ENCODE measurements around the gene C1orf53. TPM values are rescaled to one million over a fixed set of nuclear protein-coding genes. Genes with fewer than 3 reads are reported as not detected.
A peak's percentile ranks its signal among the peaks of the same experiment; 100 is the strongest.

Gene C1orf53
- total RNA-seq, 2 donors from 2014 or later: 1.7 to 3.5 TPM

DNA sequence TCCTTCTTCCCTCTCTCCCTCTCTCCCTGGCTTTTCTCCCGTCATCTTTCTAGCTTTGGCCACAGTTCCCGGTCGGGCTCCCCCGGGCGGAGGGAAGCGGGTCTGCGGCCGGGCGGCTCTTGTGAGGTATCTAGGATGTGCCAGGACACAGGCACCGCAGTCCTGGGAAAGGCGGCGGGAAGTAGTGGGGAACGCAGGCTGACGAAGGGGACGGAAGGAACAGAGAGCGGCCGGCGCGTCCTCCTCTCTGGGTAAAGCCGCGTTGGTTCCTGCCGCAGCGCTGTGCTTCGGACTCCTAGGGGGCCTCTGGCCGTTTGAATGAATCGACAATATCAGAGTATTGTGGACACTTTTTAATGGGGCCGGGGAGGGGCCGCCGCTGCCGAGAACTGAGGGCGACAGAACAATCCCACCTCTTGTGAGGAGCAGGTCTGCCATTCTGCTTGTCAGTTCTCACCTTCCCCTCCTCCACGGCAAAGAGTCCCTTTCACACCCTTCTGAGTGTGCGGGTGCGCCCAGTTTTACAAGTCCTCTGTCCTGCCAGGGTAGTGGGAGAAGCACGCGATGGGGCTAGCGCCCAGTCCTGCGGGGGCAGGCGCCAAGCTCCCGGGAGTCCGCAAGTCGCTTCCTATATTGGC is 13.6 kb downstream of the C1orf53 start:
- Histone ChIP-seq H3K9me3 (ENCODE audit: control insufficient read depth, low read length) (no peaks in the 10 kb centered on the region), H3K27me3 (ENCODE audit: control insufficient read depth, insufficient read depth, low read length, poor library complexity, severe bottlenecking) (peaks cover 100% of the 10 kb centered on the region), H3K4me3 (ENCODE audit: low read length) (peak overlapping the region; percentile 78), H3K36me3 (ENCODE audit: control insufficient read depth, insufficient read depth, low read length) (no peaks in the 10 kb centered on the region), H3K27ac (ENCODE audit: low read depth, low read length) (no peak overlapping the region), H3K4me1 (ENCODE audit: control insufficient read depth, insufficient read depth, low read length) (peaks cover 6% of the 10 kb centered on the region), H3K9ac (ENCODE audit: extremely low read depth, low read length, poor library complexity, severe bottlenecking) (no peak overlapping the region)
- H3K27ac Mint-ChIP-seq: no peak overlapping the region
- WGBS, 2 experiments (ENCODE audit: insufficient coverage in 1 of 2, insufficient read length in 1 of 2): 0 to 1% methylated on average over 14 to 42 of the region's 42 CpGs
- peak; percentile 96 for DNase-seq
- peak overlapping the region; percentile 58 for H3K4me3 Mint-ChIP-seq
- H3K27me3 Mint-ChIP-seq (ENCODE audit: insufficient read depth): peaks cover 100% of the 10 kb centered on the region
- peaks cover 72% of the 10 kb centered on the region for H3K4me1 Mint-ChIP-seq
- no peaks in the 10 kb centered on the region for H3K36me3 Mint-ChIP-seq (ENCODE audit: low read depth)
- no peaks in the 10 kb centered on the region for H3K9me3 Mint-ChIP-seq
- TF ChIP-seq, protein P1, sequence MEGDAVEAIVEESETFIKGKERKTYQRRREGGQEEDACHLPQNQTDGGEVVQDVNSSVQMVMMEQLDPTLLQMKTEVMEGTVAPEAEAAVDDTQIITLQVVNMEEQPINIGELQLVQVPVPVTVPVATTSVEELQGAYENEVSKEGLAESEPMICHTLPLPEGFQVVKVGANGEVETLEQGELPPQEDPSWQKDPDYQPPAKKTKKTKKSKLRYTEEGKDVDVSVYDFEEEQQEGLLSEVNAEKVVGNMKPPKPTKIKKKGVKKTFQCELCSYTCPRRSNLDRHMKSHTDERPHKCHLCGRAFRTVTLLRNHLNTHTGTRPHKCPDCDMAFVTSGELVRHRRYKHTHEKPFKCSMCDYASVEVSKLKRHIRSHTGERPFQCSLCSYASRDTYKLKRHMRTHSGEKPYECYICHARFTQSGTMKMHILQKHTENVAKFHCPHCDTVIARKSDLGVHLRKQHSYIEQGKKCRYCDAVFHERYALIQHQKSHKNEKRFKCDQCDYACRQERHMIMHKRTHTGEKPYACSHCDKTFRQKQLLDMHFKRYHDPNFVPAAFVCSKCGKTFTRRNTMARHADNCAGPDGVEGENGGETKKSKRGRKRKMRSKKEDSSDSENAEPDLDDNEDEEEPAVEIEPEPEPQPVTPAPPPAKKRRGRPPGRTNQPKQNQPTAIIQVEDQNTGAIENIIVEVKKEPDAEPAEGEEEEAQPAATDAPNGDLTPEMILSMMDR (conservative IDR thresholded peaks at IDR 0.05): peak; percentile 84

DNA sequence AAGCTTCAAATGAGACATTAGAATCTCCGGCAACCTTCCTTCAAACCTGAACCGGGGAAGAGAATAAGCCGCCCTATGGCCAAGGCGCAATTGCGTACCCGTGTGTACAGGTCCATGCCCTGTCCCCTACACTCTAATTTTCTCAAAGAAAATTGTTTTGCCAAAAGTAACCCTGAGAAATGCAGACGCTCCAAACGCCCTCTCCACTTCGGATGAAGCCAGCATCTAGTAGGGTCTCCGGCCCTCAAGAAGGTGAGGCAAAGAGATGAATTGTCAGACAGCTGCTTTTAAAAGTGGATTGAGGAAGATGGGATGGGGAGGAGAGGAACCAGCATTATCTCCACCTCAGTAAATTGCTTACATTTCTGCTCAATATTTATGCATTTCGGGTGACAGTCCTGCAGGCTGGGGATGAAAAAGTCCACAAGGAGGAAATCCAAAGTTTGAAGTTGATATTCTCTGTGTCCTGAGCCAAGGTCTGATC is 14.1 kb downstream of the C1orf53 start:
- Mint-ChIP-seq H3K27ac (no peak overlapping the region), H3K4me1 (peaks cover 78% of the 10 kb centered on the region), H3K27me3 (ENCODE audit: insufficient read depth) (peaks cover 100% of the 10 kb centered on the region), H3K4me3 (peak overlapping the region; percentile 58), H3K36me3 (ENCODE audit: low read depth) (no peaks in the 10 kb centered on the region), H3K9me3 (no peaks in the 10 kb centered on the region)
- 5 to 12% methylated on average over 10 to 11 of the region's 11 CpGs for WGBS, 2 experiments (ENCODE audit: insufficient coverage in 1 of 2, insufficient read length in 1 of 2)
- H3K27ac ChIP-seq (ENCODE audit: low read depth, low read length): no peak overlapping the region
- H3K4me3 ChIP-seq (ENCODE audit: low read length): peak overlapping the region; percentile 78
- H3K27me3 ChIP-seq (ENCODE audit: control insufficient read depth, insufficient read depth, low read length, poor library complexity, severe bottlenecking): peaks cover 100% of the 10 kb centered on the region
- H3K9me3 ChIP-seq (ENCODE audit: control insufficient read depth, low read length): no peaks in the 10 kb centered on the region
- peaks cover 8% of the 10 kb centered on the region for H3K4me1 ChIP-seq (ENCODE audit: control insufficient read depth, insufficient read depth, low read length)
- H3K9ac ChIP-seq (ENCODE audit: extremely low read depth, low read length, poor library complexity, severe bottlenecking): no peak overlapping the region
- H3K36me3 ChIP-seq (ENCODE audit: control insufficient read depth, insufficient read depth, low read length): no peaks in the 10 kb centered on the region
- no peak for DNase-seq
- TF ChIP-seq, protein P1 (conservative IDR thresholded peaks at IDR 0.05): no peak

DNA sequence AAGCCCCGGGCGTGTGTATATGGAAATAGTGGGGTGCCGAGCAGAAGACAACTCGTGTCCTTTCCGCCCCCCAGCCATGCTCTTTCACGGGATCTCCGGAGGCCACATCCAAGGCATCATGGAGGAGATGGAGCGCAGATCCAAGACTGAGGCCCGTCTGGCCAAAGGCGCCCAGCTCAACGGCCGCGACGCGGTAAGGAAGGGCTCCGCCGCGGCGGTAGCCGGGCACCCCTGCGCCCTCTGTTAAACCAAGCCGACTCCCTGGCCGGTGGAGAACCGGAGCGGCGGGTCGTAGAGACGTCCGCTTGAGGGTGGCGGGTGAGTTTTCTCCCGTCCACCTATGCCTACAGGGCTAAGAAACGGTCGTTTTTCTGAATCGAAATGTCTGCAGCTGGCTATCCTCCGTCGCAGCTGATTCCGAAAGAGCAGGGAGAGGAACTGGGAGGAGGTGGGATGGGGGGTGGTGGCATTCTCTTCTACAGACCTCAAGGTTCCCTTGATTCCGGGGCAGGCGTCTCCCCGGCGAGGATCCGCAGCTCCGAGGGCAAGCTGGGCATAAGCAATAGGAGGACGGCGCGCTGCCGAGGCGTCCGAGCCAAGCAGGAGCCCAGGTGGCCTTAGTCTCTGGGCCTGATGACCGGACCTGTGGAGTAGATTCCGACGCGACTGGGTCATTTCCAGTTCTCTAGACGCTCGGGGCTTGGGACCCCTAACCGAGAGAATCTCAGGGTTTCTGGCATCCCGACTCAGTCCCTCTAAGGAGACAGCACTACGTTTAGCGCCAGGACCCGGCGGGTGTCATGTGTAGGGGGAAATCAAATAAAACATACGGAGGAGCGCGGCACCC is 15.6 kb downstream of the C1orf53 start:
- H3K27ac ChIP-seq (ENCODE audit: low read depth, low read length): no peak overlapping the region
- H3K9ac ChIP-seq (ENCODE audit: extremely low read depth, low read length, poor library complexity, severe bottlenecking): no peak overlapping the region
- Mint-ChIP-seq H3K4me3 (peak overlapping the region; percentile 58), H3K9me3 (no peaks in the 10 kb centered on the region), H3K4me1 (peaks cover 66% of the 10 kb centered on the region), H3K27ac (no peak overlapping the region), H3K36me3 (ENCODE audit: low read depth) (no peaks in the 10 kb centered on the region), H3K27me3 (ENCODE audit: insufficient read depth) (peaks cover 100% of the 10 kb centered on the region)
- TF ChIP-seq, protein P1 (conservative IDR thresholded peaks at IDR 0.05): no peak
- H3K27me3 ChIP-seq (ENCODE audit: control insufficient read depth, insufficient read depth, low read length, poor library complexity, severe bottlenecking): peaks cover 100% of the 10 kb centered on the region
- no peaks in the 10 kb centered on the region for H3K36me3 ChIP-seq (ENCODE audit: control insufficient read depth, insufficient read depth, low read length)
- 0 to 1% methylated on average over 11 to 64 of the region's 64 CpGs for WGBS, 2 experiments (ENCODE audit: insufficient coverage in 1 of 2, insufficient read length in 1 of 2)
- DNase-seq: peak; percentile 77
- H3K4me1 ChIP-seq (ENCODE audit: control insufficient read depth, insufficient read depth, low read length): peaks cover 8% of the 10 kb centered on the region
- H3K4me3 ChIP-seq (ENCODE audit: low read length): peak overlapping the region; percentile 78
- H3K9me3 ChIP-seq (ENCODE audit: control insufficient read depth, low read length): no peaks in the 10 kb centered on the region

Measured in endodermal cell (in vitro differentiated cells).